ENCODE measurements around the gene BNC2. TPM values are rescaled to one million over a fixed set of nuclear protein-coding genes. Genes with fewer than 3 reads are reported as not detected.
A peak's percentile ranks its signal among the peaks of the same experiment; 100 is the strongest.

Gene BNC2
- total RNA-seq, 6 experiments from 2014 or later: 19.0 to 28.7 (median 25.4) TPM

GRCh38 chr9:16661816-16662215 lies 208.7 kb downstream of the BNC2 start:
- no peaks in the 10 kb centered on the region for H3K27me3 Mint-ChIP-seq (ENCODE audit: insufficient read depth)
- DNase-seq: no peak
- no peak overlapping the region for H3K4me3 Mint-ChIP-seq
- no peak for TF ChIP-seq CTCF (IDR thresholded peaks at IDR 0.05)
- H3K36me3 Mint-ChIP-seq (ENCODE audit: low read depth): peaks cover 11% of the 10 kb centered on the region
- H3K4me1 Mint-ChIP-seq (ENCODE audit: low read depth): peaks cover 14% of the 10 kb centered on the region
- H3K27ac Mint-ChIP-seq: no peak overlapping the region
- no peaks in the 10 kb centered on the region for H3K9me3 Mint-ChIP-seq

GRCh38 chr9:16659096-16659495 lies 211.4 kb downstream of the BNC2 start:
- Mint-ChIP-seq H3K4me3 (no peak overlapping the region), H3K4me1 (ENCODE audit: low read depth) (peaks cover 24% of the 10 kb centered on the region), H3K9me3 (no peaks in the 10 kb centered on the region), H3K27ac (no peak overlapping the region), H3K27me3 (ENCODE audit: insufficient read depth) (no peaks in the 10 kb centered on the region), H3K36me3 (ENCODE audit: low read depth) (peaks cover 7% of the 10 kb centered on the region)
- DNase-seq: no peak
- TF ChIP-seq CTCF (IDR thresholded peaks at IDR 0.05): no peak

GRCh38 chr9:16656432-16657169 lies 213.9 kb downstream of the BNC2 start:
- H3K27me3 Mint-ChIP-seq (ENCODE audit: insufficient read depth): no peaks in the 10 kb centered on the region; the same call in 1 of the 2 replicates
- H3K4me3 Mint-ChIP-seq: no peak overlapping the region
- no peaks in the 10 kb centered on the region for H3K9me3 Mint-ChIP-seq
- peaks cover 41% of the 10 kb centered on the region for H3K4me1 Mint-ChIP-seq (ENCODE audit: low read depth)
- H3K36me3 Mint-ChIP-seq (ENCODE audit: low read depth): peaks cover 5% of the 10 kb centered on the region; the same call in 1 of the 2 replicates
- no peak for DNase-seq
- no peak overlapping the region; the same call in 1 of the 2 replicates for H3K27ac Mint-ChIP-seq
- no peak for TF ChIP-seq CTCF (IDR thresholded peaks at IDR 0.05)

GRCh38 chr9:16654596-16655126 lies 215.8 kb downstream of the BNC2 start:
- Mint-ChIP-seq H3K36me3 (ENCODE audit: low read depth) (peaks cover 2% of the 10 kb centered on the region; the same call in 1 of the 2 replicates), H3K4me3 (no peak overlapping the region), H3K4me1 (ENCODE audit: low read depth) (peaks cover 41% of the 10 kb centered on the region), H3K9me3 (no peaks in the 10 kb centered on the region), H3K27me3 (ENCODE audit: insufficient read depth) (no peaks in the 10 kb centered on the region; the same call in 1 of the 2 replicates), H3K27ac (no peak overlapping the region)
- no peak for DNase-seq
- no peak for TF ChIP-seq CTCF (IDR thresholded peaks at IDR 0.05)

GRCh38 chr9:16653491-16654399 lies 216.7 kb downstream of the BNC2 start:
- H3K9me3 Mint-ChIP-seq: no peaks in the 10 kb centered on the region
- H3K4me1 Mint-ChIP-seq (ENCODE audit: low read depth): peaks cover 41% of the 10 kb centered on the region
- H3K27me3 Mint-ChIP-seq (ENCODE audit: insufficient read depth): no peaks in the 10 kb centered on the region; the same call in 1 of the 2 replicates
- TF ChIP-seq CTCF (IDR thresholded peaks at IDR 0.05): no peak
- DNase-seq: no peak
- H3K4me3 Mint-ChIP-seq: peak overlapping the region; percentile 66; the same call in 1 of the 2 replicates
- peak overlapping the region; percentile 21; the same call in 1 of the 2 replicates for H3K27ac Mint-ChIP-seq
- no peaks in the 10 kb centered on the region for H3K36me3 Mint-ChIP-seq (ENCODE audit: low read depth)
